ENCODE results near the gene SPRY1. TPM values are rescaled to one million over a fixed set of nuclear protein-coding genes. Genes with fewer than 3 reads are reported as not detected.
A peak's percentile ranks its signal among the peaks of the same experiment; 100 is the strongest.

Gene SPRY1
- polyA plus RNA-seq, 1 donor from 2014 or later = 0.58 TPM

DNA sequence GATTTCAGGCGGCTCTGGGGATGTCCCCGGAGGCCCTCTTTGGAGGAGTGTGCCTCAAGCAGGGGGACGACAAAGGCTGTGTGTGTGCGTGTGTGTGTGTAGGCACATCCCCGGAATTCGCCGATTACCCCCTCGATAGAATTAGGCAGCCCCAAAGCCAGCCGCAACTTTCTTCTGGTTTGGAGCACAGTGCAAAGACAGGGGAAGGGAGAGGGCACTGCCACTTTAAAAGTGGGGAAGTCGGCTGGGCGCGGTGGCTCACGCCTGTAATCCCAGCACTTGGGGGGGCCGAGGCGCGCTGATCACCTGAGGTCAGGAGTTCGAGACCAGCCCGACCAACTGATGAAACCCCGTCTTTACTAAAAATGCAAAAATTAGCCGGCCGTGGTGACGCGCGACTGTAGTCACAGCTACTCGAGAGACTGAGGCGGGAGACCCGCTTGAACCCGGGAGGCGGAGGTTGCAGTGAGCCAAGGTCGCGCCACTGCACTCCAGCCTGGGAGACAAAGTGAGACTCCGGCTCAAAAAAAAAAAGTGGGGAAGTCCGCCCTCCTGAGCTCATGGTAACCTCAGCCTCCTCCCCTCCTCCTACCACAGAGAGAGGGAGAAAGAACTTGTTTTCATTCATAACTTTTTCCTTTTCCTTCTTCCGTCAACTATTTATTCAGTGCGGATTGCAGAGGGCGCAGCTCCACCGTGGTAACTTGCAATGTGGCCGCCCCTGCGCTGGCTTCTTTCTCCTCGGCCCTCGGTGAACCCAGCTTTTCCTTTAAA, 2.4 kb downstream of the SPRY1 start:
- H4K20me1 ChIP-seq (ENCODE audit: insufficient read depth) = no peaks in the 10 kb centered on the region
- H3K9me2 ChIP-seq (ENCODE audit: insufficient read depth, low read length) = no peaks in the 10 kb centered on the region
- peak overlapping the region; percentile 77 for H3K4me3 ChIP-seq (ENCODE audit: low read length)
- no peak overlapping the region for H2AFZ ChIP-seq (ENCODE audit: low read depth, low read length)
- peak overlapping the region; percentile 60 for H3K4me2 ChIP-seq (ENCODE audit: low read length)
- TF ChIP-seq SMC3 (conservative IDR thresholded peaks at IDR 0.05; ENCODE audit: poor library complexity) (peak; percentile 41), RAD21 (conservative IDR thresholded peaks at IDR 0.05) (peak; percentile 60), EP300 (conservative IDR thresholded peaks at IDR 0.05; ENCODE audit: poor library complexity, severe bottlenecking) (no peak), TAF1 (IDR thresholded peaks at IDR 0.05; ENCODE audit: low read depth) (no peak), MXI1 (conservative IDR thresholded peaks at IDR 0.05; ENCODE audit: poor library complexity, severe bottlenecking) (no peak), POLR2AphosphoS5 (IDR thresholded peaks at IDR 0.05) (no peak), EZH2 (IDR thresholded peaks at IDR 0.05; ENCODE audit: borderline replicate concordance, insufficient read depth, low read length, poor library complexity, severe bottlenecking) (no peak)
- TF ChIP-seq, protein P1, sequence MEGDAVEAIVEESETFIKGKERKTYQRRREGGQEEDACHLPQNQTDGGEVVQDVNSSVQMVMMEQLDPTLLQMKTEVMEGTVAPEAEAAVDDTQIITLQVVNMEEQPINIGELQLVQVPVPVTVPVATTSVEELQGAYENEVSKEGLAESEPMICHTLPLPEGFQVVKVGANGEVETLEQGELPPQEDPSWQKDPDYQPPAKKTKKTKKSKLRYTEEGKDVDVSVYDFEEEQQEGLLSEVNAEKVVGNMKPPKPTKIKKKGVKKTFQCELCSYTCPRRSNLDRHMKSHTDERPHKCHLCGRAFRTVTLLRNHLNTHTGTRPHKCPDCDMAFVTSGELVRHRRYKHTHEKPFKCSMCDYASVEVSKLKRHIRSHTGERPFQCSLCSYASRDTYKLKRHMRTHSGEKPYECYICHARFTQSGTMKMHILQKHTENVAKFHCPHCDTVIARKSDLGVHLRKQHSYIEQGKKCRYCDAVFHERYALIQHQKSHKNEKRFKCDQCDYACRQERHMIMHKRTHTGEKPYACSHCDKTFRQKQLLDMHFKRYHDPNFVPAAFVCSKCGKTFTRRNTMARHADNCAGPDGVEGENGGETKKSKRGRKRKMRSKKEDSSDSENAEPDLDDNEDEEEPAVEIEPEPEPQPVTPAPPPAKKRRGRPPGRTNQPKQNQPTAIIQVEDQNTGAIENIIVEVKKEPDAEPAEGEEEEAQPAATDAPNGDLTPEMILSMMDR (IDR thresholded peaks at IDR 0.05; ENCODE audit: poor library complexity, severe bottlenecking) = peak; percentile 49
- TF ChIP-seq, protein P2, sequence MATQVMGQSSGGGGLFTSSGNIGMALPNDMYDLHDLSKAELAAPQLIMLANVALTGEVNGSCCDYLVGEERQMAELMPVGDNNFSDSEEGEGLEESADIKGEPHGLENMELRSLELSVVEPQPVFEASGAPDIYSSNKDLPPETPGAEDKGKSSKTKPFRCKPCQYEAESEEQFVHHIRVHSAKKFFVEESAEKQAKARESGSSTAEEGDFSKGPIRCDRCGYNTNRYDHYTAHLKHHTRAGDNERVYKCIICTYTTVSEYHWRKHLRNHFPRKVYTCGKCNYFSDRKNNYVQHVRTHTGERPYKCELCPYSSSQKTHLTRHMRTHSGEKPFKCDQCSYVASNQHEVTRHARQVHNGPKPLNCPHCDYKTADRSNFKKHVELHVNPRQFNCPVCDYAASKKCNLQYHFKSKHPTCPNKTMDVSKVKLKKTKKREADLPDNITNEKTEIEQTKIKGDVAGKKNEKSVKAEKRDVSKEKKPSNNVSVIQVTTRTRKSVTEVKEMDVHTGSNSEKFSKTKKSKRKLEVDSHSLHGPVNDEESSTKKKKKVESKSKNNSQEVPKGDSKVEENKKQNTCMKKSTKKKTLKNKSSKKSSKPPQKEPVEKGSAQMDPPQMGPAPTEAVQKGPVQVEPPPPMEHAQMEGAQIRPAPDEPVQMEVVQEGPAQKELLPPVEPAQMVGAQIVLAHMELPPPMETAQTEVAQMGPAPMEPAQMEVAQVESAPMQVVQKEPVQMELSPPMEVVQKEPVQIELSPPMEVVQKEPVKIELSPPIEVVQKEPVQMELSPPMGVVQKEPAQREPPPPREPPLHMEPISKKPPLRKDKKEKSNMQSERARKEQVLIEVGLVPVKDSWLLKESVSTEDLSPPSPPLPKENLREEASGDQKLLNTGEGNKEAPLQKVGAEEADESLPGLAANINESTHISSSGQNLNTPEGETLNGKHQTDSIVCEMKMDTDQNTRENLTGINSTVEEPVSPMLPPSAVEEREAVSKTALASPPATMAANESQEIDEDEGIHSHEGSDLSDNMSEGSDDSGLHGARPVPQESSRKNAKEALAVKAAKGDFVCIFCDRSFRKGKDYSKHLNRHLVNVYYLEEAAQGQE (IDR thresholded peaks at IDR 0.05; ENCODE audit: borderline replicate concordance) = no peak
- H3F3A ChIP-seq (ENCODE audit: insufficient read depth, low read length, poor library complexity, severe bottlenecking) = peaks cover 9% of the 10 kb centered on the region
- H3K27me3 ChIP-seq (ENCODE audit: insufficient read depth, low read depth, low read length) = peaks cover 12% of the 10 kb centered on the region
- no peaks in the 10 kb centered on the region for H3K36me3 ChIP-seq (ENCODE audit: insufficient read depth, low read length)
- no peak overlapping the region for H3K27ac ChIP-seq (ENCODE audit: low read length)
- peak overlapping the region; percentile 61 for H3K9ac ChIP-seq (ENCODE audit: low read length)
- H3K79me2 ChIP-seq (replicated peaks; ENCODE audit: insufficient read depth, low read length) = peaks cover 47% of the 10 kb centered on the region
- no peaks in the 10 kb centered on the region for H3K9me3 ChIP-seq (ENCODE audit: low read length)

DNA sequence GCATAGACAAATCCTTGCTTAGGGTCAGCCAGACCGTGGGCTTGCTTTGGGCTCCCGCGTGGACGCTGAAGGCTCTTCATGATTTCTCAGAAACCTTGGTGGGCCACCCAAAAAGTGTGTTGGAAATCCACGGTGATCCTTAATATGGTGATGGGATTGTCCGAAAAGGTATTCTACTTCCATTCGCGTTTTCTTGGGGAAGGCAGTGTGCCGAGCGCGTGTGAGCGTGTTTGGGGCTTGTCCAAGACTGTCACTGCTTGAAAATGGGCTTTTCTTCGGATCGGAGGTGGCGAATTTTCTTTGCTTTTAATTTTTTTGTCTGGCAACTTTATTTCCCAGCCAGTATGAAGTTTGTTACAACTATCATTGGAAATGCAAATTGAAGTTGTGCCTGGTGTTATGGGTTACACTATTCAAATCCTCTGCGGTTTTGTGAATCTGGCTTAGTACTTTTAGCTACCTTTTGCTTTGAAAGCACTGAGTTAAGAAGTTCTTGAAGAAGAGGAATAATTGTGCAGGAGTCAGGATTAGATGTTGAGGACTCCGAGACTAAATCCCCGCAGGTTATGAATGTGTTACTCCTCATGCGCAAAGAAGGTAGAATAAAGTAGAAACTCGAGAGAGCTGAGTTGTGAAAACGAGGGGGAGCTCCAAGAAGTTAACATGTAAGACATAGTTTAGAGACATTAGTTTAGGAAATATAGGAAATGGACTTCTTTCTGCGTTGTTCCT, 3.2 kb downstream of the SPRY1 start:
- TF ChIP-seq MXI1 (conservative IDR thresholded peaks at IDR 0.05; ENCODE audit: poor library complexity, severe bottlenecking) (peak; percentile 31), EP300 (conservative IDR thresholded peaks at IDR 0.05; ENCODE audit: poor library complexity, severe bottlenecking) (no peak)
- TF ChIP-seq, protein P1 (IDR thresholded peaks at IDR 0.05; ENCODE audit: poor library complexity, severe bottlenecking) = no peak
- H3K9me2 ChIP-seq (ENCODE audit: insufficient read depth, low read length) = no peaks in the 10 kb centered on the region
- H3K27ac ChIP-seq (ENCODE audit: low read length) = no peak overlapping the region
- H3K79me2 ChIP-seq (replicated peaks; ENCODE audit: insufficient read depth, low read length) = peaks cover 55% of the 10 kb centered on the region
- peaks cover 9% of the 10 kb centered on the region for H3F3A ChIP-seq (ENCODE audit: insufficient read depth, low read length, poor library complexity, severe bottlenecking)
- H3K27me3 ChIP-seq (ENCODE audit: insufficient read depth, low read depth, low read length) = peaks cover 12% of the 10 kb centered on the region
- H3K4me3 ChIP-seq (ENCODE audit: low read length) = peak overlapping the region; percentile 77
- peak overlapping the region; percentile 57 for H3K4me2 ChIP-seq (ENCODE audit: low read length)
- H3K9ac ChIP-seq (ENCODE audit: low read length) = peak overlapping the region; percentile 21
- H3K9me3 ChIP-seq (ENCODE audit: low read length) = no peaks in the 10 kb centered on the region
- H4K20me1 ChIP-seq (ENCODE audit: insufficient read depth) = no peaks in the 10 kb centered on the region
- H2AFZ ChIP-seq (ENCODE audit: low read depth, low read length) = no peak overlapping the region
- no peaks in the 10 kb centered on the region for H3K36me3 ChIP-seq (ENCODE audit: insufficient read depth, low read length)
